Measurements from ENCODE around the gene TTLL5. TPM values are rescaled to one million over a fixed set of nuclear protein-coding genes. Genes with fewer than 3 reads are reported as not detected.

TTLL5 gene
- total and polyA plus RNA-seq, 2 of the 13 experiments (the other 11 are each of a cell fraction or from before 2014, with no cell fraction given): 11.8 to 18.8 TPM

DNA sequence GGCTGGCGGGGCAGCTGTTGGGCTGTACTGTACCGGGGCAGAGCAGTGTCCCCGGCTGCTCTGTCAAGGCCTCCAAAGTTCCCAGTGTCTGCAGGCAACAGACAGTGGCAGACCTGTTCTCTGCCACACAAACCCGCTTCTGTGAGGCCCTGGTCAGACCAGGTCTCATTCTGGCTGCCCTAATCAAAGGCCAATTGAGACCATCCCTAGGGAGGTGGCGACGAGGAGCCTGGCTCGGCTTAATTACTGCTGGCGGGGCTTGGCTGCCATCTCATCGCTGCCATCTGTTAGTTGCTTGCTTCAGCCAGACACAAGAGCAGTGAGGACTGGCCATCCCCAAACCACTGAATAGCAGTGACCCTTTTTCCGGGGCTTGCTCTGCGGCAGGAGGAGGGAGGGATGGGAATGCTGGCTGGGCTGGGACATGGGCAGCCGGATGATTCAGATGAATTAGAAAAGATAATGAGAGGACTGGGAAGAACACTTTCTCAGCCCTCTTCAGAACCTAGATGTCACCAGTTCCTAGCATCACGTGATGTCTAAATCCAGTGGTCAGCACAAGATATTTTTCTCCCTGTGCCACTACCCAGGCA, 24.9 kb upstream of the TTLL5 start (continued):
- TF ChIP-seq ZBTB21 (CRISPR knock-in tag; IDR thresholded peaks at IDR 0.05): no peak
- TF ChIP-seq HNF1A (IDR thresholded peaks at IDR 0.05; ENCODE audit: low read depth): no peak
- no peak for TF ChIP-seq HNF1A (CRISPR knock-in tag; IDR thresholded peaks at IDR 0.05; ENCODE audit: borderline replicate concordance)

DNA sequence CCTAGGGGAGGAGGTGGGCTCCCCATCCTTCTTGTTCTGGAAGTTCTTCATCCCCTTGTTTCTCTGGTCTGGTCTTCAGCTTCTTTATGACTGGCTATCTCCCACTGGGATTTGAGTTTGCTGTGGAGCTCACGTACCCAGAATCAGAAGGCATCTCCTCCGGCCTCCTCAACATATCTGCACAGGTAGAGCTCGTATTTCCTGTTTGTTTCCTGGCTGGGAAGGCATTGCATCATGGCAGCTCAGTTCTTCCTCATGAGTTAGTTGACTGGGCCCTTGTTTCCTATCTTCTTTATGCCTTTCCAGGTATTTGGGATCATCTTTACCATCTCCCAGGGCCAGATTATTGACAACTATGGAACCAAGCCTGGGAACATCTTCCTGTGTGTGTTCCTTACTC, 20.2 kb upstream of the TTLL5 start:
- Histone ChIP-seq H3K27ac (ENCODE audit: extremely low read length, insufficient read depth, low read length) (no peak overlapping the region), H3K9ac (ENCODE audit: insufficient read depth, low read depth, low read length) (no peak overlapping the region), H3K4me3 (replicated peaks in 1 of 3; ENCODE audit: insufficient read depth in 1 of 3, low read depth in 2 of 3, low read length in 3 of 3) (no peak overlapping the region), H3K27me3 (ENCODE audit: control insufficient read depth in 1 of 2, insufficient read depth in 2 of 2, low read length in 2 of 2) (no peaks in the 10 kb centered on the region), H3K79me2 (ENCODE audit: insufficient read depth, low read length) (no peaks in the 10 kb centered on the region), H2AFZ (ENCODE audit: low read length) (no peak overlapping the region), H3K36me3 (replicated peaks in 1 of 2; ENCODE audit: control insufficient read depth in 1 of 2, insufficient read depth in 2 of 2, low read length in 2 of 2) (peaks cover 2 to 13% of the 10 kb centered on the region in 2 experiments; a peak in 4 of 5 replicates), H3K9me3 (ENCODE audit: low read length) (no peaks in the 10 kb centered on the region), H3K4me1 (ENCODE audit: insufficient read depth, low read length) (peaks cover 29% of the 10 kb centered on the region), H4K20me1 (ENCODE audit: insufficient read depth, low read length) (no peaks in the 10 kb centered on the region), H3K4me2 (ENCODE audit: low read depth, low read length) (no peak overlapping the region)
- no peak for FAIRE-seq
- in situ Hi-C loops (cut with HindIII; ENCODE audit: extremely low pct_ligation_motif_present, low pct_unique_long_range_greater_than_20kb) (no loop called here), intact Hi-C loops (cut with micrococcal nuclease; ENCODE audit: unreplicated experiment) (no loop called here)
- BruUV-seq (replicated peaks): no TSS peak
- no peak for ATAC-seq
- TF ChIP-seq NFKB2 (CRISPR knock-in tag; IDR thresholded peaks at IDR 0.05; ENCODE audit: borderline replicate concordance): no peak
- no peak for TF ChIP-seq MXD1 (CRISPR knock-in tag; IDR thresholded peaks at IDR 0.05)
- TF ChIP-seq SOX6 (IDR thresholded peaks at IDR 0.05): no peak
- TF ChIP-seq SOX6 (CRISPR knock-in tag; IDR thresholded peaks at IDR 0.05): no peak
- TF ChIP-seq ZNF83 (CRISPR knock-in tag; IDR thresholded peaks at IDR 0.05; ENCODE audit: borderline replicate concordance): no peak
- no peak for TF ChIP-seq CREM (IDR thresholded peaks at IDR 0.05)
- TF ChIP-seq CREM (CRISPR knock-in tag; IDR thresholded peaks at IDR 0.05): no peak
- TF ChIP-seq FOXC1 (CRISPR knock-in tag; IDR thresholded peaks at IDR 0.05; ENCODE audit: borderline replicate concordance): no peak
- no peak for TF ChIP-seq ZNF225 (CRISPR knock-in tag; IDR thresholded peaks at IDR 0.05)
- TF ChIP-seq, protein P1, sequence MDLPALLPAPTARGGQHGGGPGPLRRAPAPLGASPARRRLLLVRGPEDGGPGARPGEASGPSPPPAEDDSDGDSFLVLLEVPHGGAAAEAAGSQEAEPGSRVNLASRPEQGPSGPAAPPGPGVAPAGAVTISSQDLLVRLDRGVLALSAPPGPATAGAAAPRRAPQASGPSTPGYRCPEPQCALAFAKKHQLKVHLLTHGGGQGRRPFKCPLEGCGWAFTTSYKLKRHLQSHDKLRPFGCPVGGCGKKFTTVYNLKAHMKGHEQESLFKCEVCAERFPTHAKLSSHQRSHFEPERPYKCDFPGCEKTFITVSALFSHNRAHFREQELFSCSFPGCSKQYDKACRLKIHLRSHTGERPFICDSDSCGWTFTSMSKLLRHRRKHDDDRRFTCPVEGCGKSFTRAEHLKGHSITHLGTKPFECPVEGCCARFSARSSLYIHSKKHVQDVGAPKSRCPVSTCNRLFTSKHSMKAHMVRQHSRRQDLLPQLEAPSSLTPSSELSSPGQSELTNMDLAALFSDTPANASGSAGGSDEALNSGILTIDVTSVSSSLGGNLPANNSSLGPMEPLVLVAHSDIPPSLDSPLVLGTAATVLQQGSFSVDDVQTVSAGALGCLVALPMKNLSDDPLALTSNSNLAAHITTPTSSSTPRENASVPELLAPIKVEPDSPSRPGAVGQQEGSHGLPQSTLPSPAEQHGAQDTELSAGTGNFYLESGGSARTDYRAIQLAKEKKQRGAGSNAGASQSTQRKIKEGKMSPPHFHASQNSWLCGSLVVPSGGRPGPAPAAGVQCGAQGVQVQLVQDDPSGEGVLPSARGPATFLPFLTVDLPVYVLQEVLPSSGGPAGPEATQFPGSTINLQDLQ (CRISPR knock-in tag; IDR thresholded peaks at IDR 0.05): no peak
- ChIA-PET CTCF (ENCODE audit: low intra/inter-chr PET ratio, low total read pairs) (no interaction called here), POLR2A (no interaction called here)
- no peak for DNase-seq (ENCODE audit: low spot score)
- WGBS (ENCODE audit: low lambda C conversion rate): 98% methylated on average over 3 of the region's 3 CpGs
